Sigmoid colon (tissue), 4 donors: ENCODE results near the gene NPB.

ENCODE experiments used
- EP300 ChIP-seq, 4 donors: sonication (generic); formaldehyde crosslinking; IDR thresholded peaks; one replicate each; pipeline ENCODE4 v1.6.1; 2017; ENCODE audit warnings: antibody characterized with exemption in 4 of 4
- TF ChIP-seq, protein P1 (sequence below), 4 experiments: fragments of 450-650 bp in 3 of 4; fragments of 200-600 bp in 1 of 4; IDR thresholded peaks; one replicate each; pipeline ENCODE4 v1.5.1; 2016 to 2019; ENCODE audit warnings: antibody characterized with exemption in 4 of 4, mild to moderate bottlenecking in 3 of 4, moderate library complexity in 2 of 4

DNA sequence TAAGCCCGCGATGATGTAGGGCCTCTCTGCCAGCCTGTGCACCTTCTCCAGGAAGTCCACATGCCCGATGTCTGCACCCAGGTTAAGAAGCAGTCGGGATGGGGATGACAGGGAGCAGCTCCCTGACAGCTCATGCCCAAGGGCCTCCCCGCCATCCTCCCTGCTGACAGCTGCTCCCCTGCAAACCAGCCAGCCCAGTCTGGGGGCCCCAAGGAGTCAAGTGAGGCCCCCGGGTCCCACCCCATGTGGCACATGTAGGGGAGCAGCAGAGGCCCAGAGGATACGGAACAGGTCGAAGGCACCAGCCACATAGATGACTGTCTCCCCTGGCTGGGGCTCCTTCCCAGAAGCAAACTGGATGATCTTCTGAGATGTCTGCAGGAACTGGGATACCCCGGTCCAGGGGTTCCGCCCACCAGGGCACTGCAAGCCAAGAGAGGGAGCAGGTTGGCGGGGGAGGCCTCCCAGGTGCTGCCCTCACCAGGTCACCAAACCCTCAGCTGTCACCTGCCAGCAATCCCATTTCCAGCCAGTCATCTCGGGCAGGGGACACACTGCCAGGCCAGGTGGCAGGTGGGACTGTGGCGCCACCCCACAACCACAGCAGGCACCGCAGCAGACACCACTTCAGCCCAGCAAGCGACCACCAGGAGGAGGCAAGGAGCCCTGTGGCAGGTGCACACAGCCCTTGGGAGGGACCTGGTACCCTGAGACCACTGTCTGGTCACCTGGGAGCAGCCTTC lies 4.6 kb downstream of the NPB start:
- TF ChIP-seq, protein P1, sequence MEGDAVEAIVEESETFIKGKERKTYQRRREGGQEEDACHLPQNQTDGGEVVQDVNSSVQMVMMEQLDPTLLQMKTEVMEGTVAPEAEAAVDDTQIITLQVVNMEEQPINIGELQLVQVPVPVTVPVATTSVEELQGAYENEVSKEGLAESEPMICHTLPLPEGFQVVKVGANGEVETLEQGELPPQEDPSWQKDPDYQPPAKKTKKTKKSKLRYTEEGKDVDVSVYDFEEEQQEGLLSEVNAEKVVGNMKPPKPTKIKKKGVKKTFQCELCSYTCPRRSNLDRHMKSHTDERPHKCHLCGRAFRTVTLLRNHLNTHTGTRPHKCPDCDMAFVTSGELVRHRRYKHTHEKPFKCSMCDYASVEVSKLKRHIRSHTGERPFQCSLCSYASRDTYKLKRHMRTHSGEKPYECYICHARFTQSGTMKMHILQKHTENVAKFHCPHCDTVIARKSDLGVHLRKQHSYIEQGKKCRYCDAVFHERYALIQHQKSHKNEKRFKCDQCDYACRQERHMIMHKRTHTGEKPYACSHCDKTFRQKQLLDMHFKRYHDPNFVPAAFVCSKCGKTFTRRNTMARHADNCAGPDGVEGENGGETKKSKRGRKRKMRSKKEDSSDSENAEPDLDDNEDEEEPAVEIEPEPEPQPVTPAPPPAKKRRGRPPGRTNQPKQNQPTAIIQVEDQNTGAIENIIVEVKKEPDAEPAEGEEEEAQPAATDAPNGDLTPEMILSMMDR (IDR thresholded peaks at IDR 0.05), result no peak
- no peak for TF ChIP-seq EP300 (IDR thresholded peaks at IDR 0.05)
